GM18907 (cell line): Measurements from ENCODE around the gene SPRR2E.
"Not testable (repeated sequence)": the region's sequence is repeated elsewhere in the genome, so short reads cannot be mapped to it uniquely, and the experiment has no call there.

Source experiments
- ATAC-seq: cut with Tn5 transposase; IDR thresholded peaks from one replicate; pipeline ENCODE4 v1.9.1; 2021; ENCODE audit warnings: mild to moderate bottlenecking, moderate library complexity; ENCODE audit not compliant: unreplicated experiment

Gene SPRR2E

GRCh38 chr1:153094426-153094825 lies at the start of gene SPRR2E:
Gene SPRR2E, minus strand, starts transcription at chr1:153094526. Its CDS starts 775 bp downstream, at chr1:153093751.
- ATAC-seq: no peak

- no peak for ATAC-seq
Measured at GRCh38 chr1:153141377-153141776, 47.1 kb upstream of the SPRR2E start.

GRCh38 chr1:153140484-153140883 lies 46.2 kb upstream of the SPRR2E start:
- no peak for ATAC-seq

GRCh38 chr1:153133743-153134142 lies 39.4 kb upstream of the SPRR2E start:
- ATAC-seq: no peak

- ATAC-seq: no peak
Measured at GRCh38 chr1:153133267-153133666, 38.9 kb upstream of the SPRR2E start.

GRCh38 chr1:153128688-153129087 lies 34.4 kb upstream of the SPRR2E start:
- ATAC-seq: not testable (repeated sequence)

- no peak for ATAC-seq
Measured at GRCh38 chr1:153127296-153127695, 33.0 kb upstream of the SPRR2E start.

- no peak for ATAC-seq
Measured at GRCh38 chr1:153125536-153125935, 31.2 kb upstream of the SPRR2E start.

- ATAC-seq: not testable (repeated sequence)
Measured at GRCh38 chr1:153123793-153124192, 29.5 kb upstream of the SPRR2E start.

- ATAC-seq: no peak
Measured at GRCh38 chr1:153122831-153123421, 28.6 kb upstream of the SPRR2E start.

- ATAC-seq: no peak
Measured at GRCh38 chr1:153120945-153121344, 26.6 kb upstream of the SPRR2E start.

GRCh38 chr1:153119491-153119971 lies 25.2 kb upstream of the SPRR2E start:
- ATAC-seq: no peak

- ATAC-seq: not testable (repeated sequence)
Measured at GRCh38 chr1:153115264-153115663, 20.9 kb upstream of the SPRR2E start.

GRCh38 chr1:153113416-153113815 lies 19.1 kb upstream of the SPRR2E start, which contains the start of gene SPRR2F:
Gene SPRR2F, minus strand, starts transcription at chr1:153113516. Its CDS starts 783 bp downstream, at chr1:153112733.
- ATAC-seq: no peak

- not testable (repeated sequence) for ATAC-seq
Measured at GRCh38 chr1:153112454-153112853, 18.1 kb upstream of the SPRR2E start.

- no peak for ATAC-seq
Measured at GRCh38 chr1:153100245-153100644, 5.9 kb upstream of the SPRR2E start.

- no peak for ATAC-seq
Measured at GRCh38 chr1:153099461-153100045, 5.2 kb upstream of the SPRR2E start.

- no peak for ATAC-seq
Measured at GRCh38 chr1:153095764-153096163, 1.4 kb upstream of the SPRR2E start.

- no peak for ATAC-seq
Measured at GRCh38 chr1:153087652-153088051, 6.7 kb downstream of the SPRR2E start.

GRCh38 chr1:153081736-153082135 lies 12.6 kb downstream of the SPRR2E start:
- no peak for ATAC-seq

GRCh38 chr1:153072806-153073726 lies 21.3 kb downstream of the SPRR2E start:
- no peak for ATAC-seq
